Fibroblast of skin of left biceps (primary cell): Measurements from ENCODE around the gene KHNYN.
"Not testable (repeated sequence)": the region's sequence is repeated elsewhere in the genome, so short reads cannot be mapped to it uniquely, and the experiment has no call there.

Experiments
- DNase-seq, 2 experiments: peaks; one replicate each; pipeline ENCODE4 v3.0.0-alpha.2; 2013; ENCODE audit warnings: low read depth in 2 of 2

Gene KHNYN

GRCh38 chr14:24429395-24430142 lies at the start of gene KHNYN, which contains the start of gene CBLN3:
KHNYN (plus strand) TSS chr14:24429954; CDS start chr14:24430731, 777 bp downstream.
CBLN3 (minus strand) TSS chr14:24429668; CDS start chr14:24429054, 614 bp downstream.
- DNase-seq, result peak; percentile 82 to 83

- no peak for DNase-seq
Measured at GRCh38 chr14:24381363-24382063, 48.2 kb upstream of the KHNYN start.

GRCh38 chr14:24382064-24382371 lies 47.7 kb upstream of the KHNYN start:
- no peak for DNase-seq

- DNase-seq, result no peak
Measured at GRCh38 chr14:24384169-24384568, 45.6 kb upstream of the KHNYN start.

GRCh38 chr14:24385524-24385923 lies 44.2 kb upstream of the KHNYN start:
- no peak for DNase-seq

- DNase-seq, result no peak
Measured at GRCh38 chr14:24387009-24387345, 42.8 kb upstream of the KHNYN start.

- not testable (repeated sequence) for DNase-seq
Measured at GRCh38 chr14:24387579-24387978, 42.2 kb upstream of the KHNYN start.

- DNase-seq, result no peak
Measured at GRCh38 chr14:24388474-24389179, 41.1 kb upstream of the KHNYN start.

- no peak for DNase-seq
Measured at GRCh38 chr14:24389226-24389848, 40.4 kb upstream of the KHNYN start.

- DNase-seq, result no peak
Measured at GRCh38 chr14:24390701-24391468, 38.9 kb upstream of the KHNYN start.

- DNase-seq, result no peak
Measured at GRCh38 chr14:24392325-24393091, 37.2 kb upstream of the KHNYN start.

GRCh38 chr14:24394275-24394674 lies 35.5 kb upstream of the KHNYN start:
- DNase-seq, result no peak

GRCh38 chr14:24395609-24396582 lies 33.9 kb upstream of the KHNYN start:
- no peak for DNase-seq

GRCh38 chr14:24397639-24398292 lies 32.0 kb upstream of the KHNYN start:
- DNase-seq, result no peak

GRCh38 chr14:24398293-24398652 lies 31.5 kb upstream of the KHNYN start:
- no peak for DNase-seq

GRCh38 chr14:24398653-24399446 lies 30.9 kb upstream of the KHNYN start, which contains the start of gene NYNRIN:
NYNRIN (plus strand) TSS chr14:24399003; CDS start chr14:24399247, 244 bp downstream.
- DNase-seq, result no peak

GRCh38 chr14:24399447-24399822 lies 30.3 kb upstream of the KHNYN start:
- DNase-seq, result no peak

- no peak for DNase-seq
Measured at GRCh38 chr14:24399999-24400718, 29.6 kb upstream of the KHNYN start.
